Endothelial cell of umbilical vein (primary cell): ENCODE measurements around the gene PSMB9. TPM values are rescaled to one million over a fixed set of nuclear protein-coding genes. Genes with fewer than 3 reads are reported as not detected.

ENCODE experiments used
- BruUV-seq: library from RNA; stranded (reverse); fragments of 400-500 nt; replicated peaks from 2 replicates; lab custom pipeline; 2021; lab: Mats Ljungman, UMichigan
- CTCF ChIA-PET: fragments of 300-600, 350-600 bp; sonication (Branson Sonifier 250); formaldehyde crosslinking; loops from one replicate; lab custom pipeline; 2021; ENCODE audit warnings: antibody characterized with exemption, inconsistent platforms; lab: Charles Lee
- POLR2A ChIA-PET: fragments of 300-600, 350-600 bp; sonication (Branson Sonifier 250); formaldehyde crosslinking; loops from one replicate; lab custom pipeline; 2021; ENCODE audit warnings: antibody characterized with exemption, inconsistent platforms; lab: Charles Lee
- DNase-seq: peaks from one replicate; pipeline ENCODE4 v3.0.0-alpha.2; 2011; ENCODE audit warnings: low read depth, low spot score
- FAIRE-seq: peaks from 2 replicates; lab custom pipeline; 2011; peaks lifted over from hg19 to GRCh38; lab: Jason Lieb, UNC
- H2AFZ ChIP-seq: 2 replicates; pipeline ENCODE4 v1.6.0; 2012; ENCODE audit warnings: low read depth, low read length, control low read depth, inconsistent platforms
- H3K27ac ChIP-seq: 2 replicates; pipeline ENCODE4 v1.5.1; 2011; ENCODE audit warnings: low read depth, mild to moderate bottlenecking, control low read depth, low read length, moderate library complexity; ENCODE audit not compliant: insufficient read depth
- H3K27me3 ChIP-seq, 2 experiments: 2 replicates each; pipeline versions ENCODE4 v1.6.0 to v1.6.1; 2011; ENCODE audit warnings: low read length in 2 of 2, mixed read lengths in 1 of 2; ENCODE audit not compliant: control insufficient read depth in 2 of 2, insufficient read depth in 2 of 2
- H3K36me3 ChIP-seq, 2 experiments: 2 replicates in 1 of 2; 3 replicates in 1 of 2; pipeline ENCODE4 v1.5.1; 2011; ENCODE audit warnings: low read length in 2 of 2, mild to moderate bottlenecking in 1 of 2, moderate library complexity in 1 of 2; ENCODE audit not compliant: control insufficient read depth in 2 of 2, insufficient read depth in 2 of 2; ENCODE audit errors: extremely low read depth in 1 of 2
- H3K4me1 ChIP-seq: 3 replicates; pipeline ENCODE4 v1.5.1; 2011; ENCODE audit warnings: mild to moderate bottlenecking, low read length; ENCODE audit not compliant: control insufficient read depth, insufficient read depth; ENCODE audit errors: extremely low read depth
- H3K4me2 ChIP-seq: 2 replicates; pipeline ENCODE4 v1.6.1; 2011; ENCODE audit warnings: low read length, control low read depth, mixed read lengths; ENCODE audit not compliant: insufficient read depth
- H3K4me3 ChIP-seq, 3 experiments: fragments of 200-600 bp in 1 of 3; sonication (generic), shearing (Covaris generic) in 1 of 3; replicated peaks in 1 of 3; 2 replicates each; pipeline ENCODE4 v1.5.1; 2011 to 2016; ENCODE audit warnings: control low read depth in 3 of 3, low read length in 3 of 3, mild to moderate bottlenecking in 2 of 3, inconsistent platforms in 1 of 3, low read depth in 1 of 3, moderate library complexity in 1 of 3; ENCODE audit not compliant: insufficient read depth in 1 of 3
- H3K79me2 ChIP-seq: 2 replicates; pipeline ENCODE4 v1.6.0; 2012; ENCODE audit warnings: low read length, inconsistent platforms; ENCODE audit not compliant: control insufficient read depth, insufficient read depth
- H3K9ac ChIP-seq: replicated peaks from 2 replicates; pipeline ENCODE3; 2011; ENCODE audit warnings: low read length, control low read depth; ENCODE audit not compliant: insufficient read depth; ENCODE audit errors: extremely low read depth
- H3K9me1 ChIP-seq: replicated peaks from 3 replicates; pipeline ENCODE4 v1.6.0; 2011; ENCODE audit warnings: mild to moderate bottlenecking, low read length; ENCODE audit not compliant: control insufficient read depth, insufficient read depth; ENCODE audit errors: extremely low read depth
- H3K9me3 ChIP-seq: replicated peaks from 2 replicates; pipeline ENCODE4 v1.5.1; 2012; ENCODE audit warnings: low read length, inconsistent platforms; ENCODE audit not compliant: control insufficient read depth, insufficient read depth
- H4K20me1 ChIP-seq: replicated peaks from 2 replicates; pipeline ENCODE3; 2011; ENCODE audit warnings: mild to moderate bottlenecking, low read length; ENCODE audit not compliant: control insufficient read depth, insufficient read depth; ENCODE audit errors: extremely low read depth
- CTCF ChIP-seq, 2 donors: IDR thresholded peaks; 1 replicate in 1 of 2; 2 replicates in 1 of 2; pipeline ENCODE4 v1.5.1; 2011; ENCODE audit warnings: low read length in 2 of 2, mild to moderate bottlenecking in 2 of 2, moderate library complexity in 2 of 2, control low read depth in 1 of 2, inconsistent platforms in 1 of 2, low read depth in 1 of 2; ENCODE audit not compliant: insufficient read depth in 1 of 2; ENCODE audit errors: extremely low read depth in 1 of 2
- EZH2 ChIP-seq: IDR thresholded peaks from 2 replicates; pipeline ENCODE4 v1.6.1; 2012; ENCODE audit warnings: borderline replicate concordance, low read depth, mild to moderate bottlenecking, moderate library complexity, low read length, inconsistent platforms; ENCODE audit not compliant: severe bottlenecking
- FOS ChIP-seq: IDR thresholded peaks from 2 replicates; pipeline ENCODE4 v1.6.1; 2011; ENCODE audit warnings: mild to moderate bottlenecking, low read length, moderate library complexity, borderline replicate concordance; ENCODE audit not compliant: insufficient read depth
- GATA2 ChIP-seq: IDR thresholded peaks from 2 replicates; pipeline ENCODE4 v1.7.0; 2011; ENCODE audit warnings: low read depth, mild to moderate bottlenecking, moderate library complexity, mixed read lengths, low read length; ENCODE audit not compliant: insufficient read length, insufficient read depth
- JUN ChIP-seq: IDR thresholded peaks from 2 replicates; pipeline ENCODE4 v1.6.1; 2011; ENCODE audit warnings: borderline replicate concordance, low read depth; ENCODE audit not compliant: insufficient read length, insufficient read depth
- MYC ChIP-seq: IDR thresholded peaks from one replicate; pipeline ENCODE4 v1.6.1; 2011; ENCODE audit warnings: mild to moderate bottlenecking, low read depth, low read length
- POLR2A ChIP-seq: IDR thresholded peaks from 2 replicates; pipeline ENCODE4 v1.6.1; 2012; ENCODE audit warnings: low read depth, mild to moderate bottlenecking, control low read depth, low read length
- POLR2AphosphoS5 ChIP-seq: IDR thresholded peaks from 2 replicates; pipeline ENCODE4 v1.6.1; 2012; ENCODE audit warnings: low read depth, mild to moderate bottlenecking, control low read depth, low read length, moderate library complexity; ENCODE audit not compliant: insufficient read depth
- dilution Hi-C: fragments of 300-500 bp; cut with MboI; formaldehyde crosslinking; loops from one replicate; pipeline ENCODE4 v1.15.0; 2019; ENCODE audit warnings: low sequenced_read_pairs; ENCODE audit not compliant: extremely low pct_ligation_motif_present
- intact Hi-C: fragments of 100-400 bp; cut with micrococcal nuclease; formaldehyde crosslinking; loops from one replicate; pipeline ENCODE4 v1.10.0; 2022
- polyA plus RNA-seq, 4 experiments: library from polyadenylated mRNA; depleted of rRNA in 3 of 4; stranded (reverse) in 3 of 4; unstranded in 1 of 4; fragments of >200 nt; gene quantifications; 2 replicates each; pipeline versions ENCODE4 v1.2.1 to v1.2.3, GENCODE V29; 2011 to 2012; ENCODE audit warnings: missing spikeins in 1 of 4
- total RNA-seq: library from RNA; stranded (reverse); gene quantifications from 2 replicates; pipeline ENCODE4 v1.2.3, GENCODE V29; 2021

The PSMB9 gene
- total and polyA plus RNA-seq, 2 donors (not counting 3 experiments of a cell fraction or from before 2014, with no cell fraction given), result 6.3 TPM

- intact Hi-C loops, result loop anchor here (2.0 kb wide), 1 partner anchor 145 kb away; no protein-coding TSS in a partner anchor
- Histone ChIP-seq H3K79me2 (peaks cover 9% of the 10 kb centered on the region), H3K9ac (no peak overlapping the region), H3K4me2 (no peak overlapping the region), H3K4me1 (peaks cover 12% of the 10 kb centered on the region), H3K4me3 (no peak overlapping the region), H2AFZ (no peak overlapping the region), H3K9me3 (no peaks in the 10 kb centered on the region), H3K27ac (no peak overlapping the region), H3K27me3 (no peaks in the 10 kb centered on the region), H3K36me3 (peaks cover 0 to 3% of the 10 kb centered on the region in 2 experiments), H4K20me1 (no peaks in the 10 kb centered on the region), H3K9me1 (no peaks in the 10 kb centered on the region)
- dilution Hi-C loops, result no loop called here
- DNase-seq (no peak), FAIRE-seq (no peak)
- ChIA-PET CTCF (interaction anchor here (0.6 to 11.0 kb wide), 18 partner anchors 11 to 616 kb away, joined by 3 to 397 read pairs (median 13); partner anchors contain the start of genes HLA-DMA, PSMB9 and TAP1), POLR2A (no interaction called here)
- no TSS peak for BruUV-seq
- TF ChIP-seq EZH2, result no peak
- no peak for TF ChIP-seq MYC
- no peak for TF ChIP-seq JUN
- no peak for TF ChIP-seq CTCF (IDR thresholded peaks at IDR 0.05; ENCODE audit: extremely low read depth in 1 of 2, insufficient read depth in 1 of 2, low read depth in 1 of 2, low read length in 2 of 2)
- no peak for TF ChIP-seq POLR2AphosphoS5
- no peak for TF ChIP-seq FOS
- no peak for TF ChIP-seq GATA2
- no peak for TF ChIP-seq POLR2A
These were observed 14.6 kb upstream of the PSMB9 start for GRCh38 chr6:32839356-32839755.
